HG02610 (cell line): ENCODE results near the gene CD28.
A peak's percentile ranks its signal among the peaks of the same experiment; 100 is the strongest.

ENCODE experiments used
- ATAC-seq: cut with Tn5 transposase; IDR thresholded peaks from one replicate; pipeline ENCODE4 v1.9.1; 2021; ENCODE audit warnings: mild to moderate bottlenecking, moderate library complexity; ENCODE audit not compliant: unreplicated experiment

The CD28 gene

DNA sequence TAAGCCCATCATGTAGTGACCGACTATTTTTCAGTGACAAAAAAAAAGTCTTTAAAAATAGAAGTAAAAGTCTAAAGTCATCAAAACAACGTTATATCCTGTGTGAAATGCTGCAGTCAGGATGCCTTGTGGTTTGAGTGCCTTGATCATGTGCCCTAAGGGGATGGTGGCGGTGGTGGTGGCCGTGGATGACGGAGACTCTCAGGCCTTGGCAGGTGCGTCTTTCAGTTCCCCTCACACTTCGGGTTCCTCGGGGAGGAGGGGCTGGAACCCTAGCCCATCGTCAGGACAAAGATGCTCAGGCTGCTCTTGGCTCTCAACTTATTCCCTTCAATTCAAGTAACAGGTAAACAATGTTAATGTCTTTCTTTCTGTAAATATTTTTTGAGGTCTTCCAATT lies at the start of gene CD28:
Gene CD28, plus strand, starts transcription at position 237 of the 400 bp plus-strand sequence. Its CDS starts 58 bp downstream, at position 295.
- ATAC-seq, result peak; percentile 99

DNA sequence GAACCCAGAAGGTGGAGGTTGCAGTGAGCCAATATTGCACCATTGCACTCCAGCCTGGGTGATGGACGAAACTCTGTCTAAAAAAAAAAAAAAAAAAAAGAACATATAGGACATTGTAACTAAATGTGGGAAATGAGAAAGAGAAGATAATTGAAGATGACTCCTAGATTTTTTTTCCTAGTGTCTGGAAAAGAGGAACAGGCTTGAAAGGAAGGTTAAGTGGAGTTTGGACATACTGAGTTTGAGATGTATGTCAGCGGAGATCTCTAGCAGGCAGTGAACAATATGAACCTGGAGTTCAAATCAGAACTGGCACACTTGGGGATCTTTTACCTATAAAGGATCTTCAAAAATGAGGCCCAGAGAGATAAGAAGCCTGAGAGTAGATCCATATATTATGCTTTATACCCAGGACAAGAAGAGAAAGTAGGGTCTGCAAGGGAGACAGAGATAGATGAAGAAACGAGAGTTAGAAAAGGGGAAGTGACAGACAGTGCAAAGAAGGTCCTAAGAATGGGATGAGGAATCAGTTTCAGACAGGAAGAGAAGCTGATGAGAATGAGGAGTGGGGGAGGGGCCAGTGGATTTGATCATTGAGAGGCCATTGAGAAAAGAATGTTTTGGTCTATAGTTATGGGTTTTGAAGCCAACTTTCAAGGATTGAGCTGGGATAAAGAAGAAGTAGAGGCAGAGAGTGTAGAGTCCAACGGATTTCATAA lies 46.9 kb upstream of the CD28 start:
- peak; percentile 68 for ATAC-seq

DNA sequence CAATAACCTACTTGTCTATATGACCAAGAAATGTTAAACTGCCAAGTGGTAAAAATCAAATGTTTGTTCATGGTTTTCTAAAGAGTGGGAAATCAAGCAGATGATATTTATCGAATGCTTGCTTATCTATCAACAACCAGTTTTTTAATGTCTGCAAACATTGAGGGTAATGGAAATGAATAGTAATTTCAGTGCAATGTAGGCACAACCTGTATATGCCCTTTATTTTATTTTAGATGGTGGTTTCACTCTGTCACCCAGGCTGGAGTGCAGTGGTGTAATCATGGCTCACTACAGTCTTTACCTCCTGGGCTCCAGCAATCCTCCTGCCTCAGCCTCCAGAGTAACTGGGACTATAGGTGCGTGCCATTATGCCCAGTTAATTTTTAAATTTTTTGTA lies 46.0 kb upstream of the CD28 start:
- no peak for ATAC-seq

DNA sequence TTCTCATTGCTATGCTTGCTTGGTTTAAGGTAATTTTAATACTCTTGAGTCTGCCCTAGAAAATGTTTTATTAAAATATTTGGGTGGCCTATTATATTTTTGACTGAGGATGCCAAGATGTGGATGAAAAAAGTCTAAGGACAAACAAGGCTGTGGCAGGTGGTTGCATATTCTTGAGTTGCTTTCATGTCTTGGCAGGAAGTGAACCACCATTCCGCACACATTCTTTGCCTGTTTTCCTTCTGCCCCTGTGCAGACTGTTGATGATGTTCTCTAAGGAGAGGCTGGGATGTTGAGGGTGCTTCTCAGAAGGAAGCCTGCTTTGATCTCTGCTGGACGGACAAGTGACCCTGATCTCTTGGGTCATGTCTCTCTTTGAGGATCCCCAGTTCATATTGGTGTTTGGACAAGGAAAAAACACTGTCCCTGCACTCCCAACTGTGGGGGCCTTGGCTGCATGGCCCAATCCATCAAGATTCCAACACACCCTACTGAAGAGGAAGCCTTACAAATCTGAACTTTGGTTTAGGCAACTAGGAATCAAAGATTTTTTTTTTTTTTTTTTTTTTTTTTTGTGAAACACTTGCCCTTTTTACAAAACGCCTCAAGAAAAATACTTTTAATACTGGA lies 45.0 kb upstream of the CD28 start:
- ATAC-seq, result no peak

DNA sequence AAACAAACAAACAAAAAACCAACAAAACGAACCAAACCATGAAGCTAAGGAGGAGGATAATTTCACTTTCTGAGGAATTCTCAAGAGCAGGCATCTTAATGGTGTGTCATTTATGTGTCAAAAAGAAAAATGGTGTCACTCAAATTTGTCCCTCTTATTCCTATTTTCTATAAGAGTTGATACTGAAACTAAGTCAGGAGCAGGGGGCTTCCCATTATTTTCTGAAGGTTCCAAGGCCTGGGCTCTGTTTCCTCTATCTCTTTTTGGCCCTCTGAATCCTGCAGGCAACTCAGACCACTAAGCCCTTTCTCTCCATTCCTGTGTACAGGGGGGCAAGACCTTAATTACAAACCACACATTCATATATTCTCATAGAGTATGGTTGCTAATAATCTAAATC lies 44.0 kb upstream of the CD28 start:
- no peak for ATAC-seq

DNA sequence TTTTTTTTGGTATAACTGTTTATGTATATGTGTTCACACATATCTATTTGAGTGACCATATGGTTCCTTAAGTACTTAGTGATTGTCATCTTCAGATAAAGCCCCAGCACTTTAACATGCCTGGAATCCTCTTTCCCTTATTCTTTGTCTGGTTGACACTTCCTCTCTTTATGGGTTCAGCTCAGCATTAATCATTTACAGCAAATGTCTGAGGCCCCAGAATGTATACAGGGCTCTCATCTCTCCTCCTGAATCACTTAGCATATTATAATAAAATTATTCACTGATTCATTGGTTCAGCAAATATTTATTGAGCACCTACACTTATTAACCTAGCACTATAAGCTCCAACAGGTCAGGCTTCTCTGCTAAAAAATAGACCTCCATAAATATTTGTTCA lies 43.5 kb upstream of the CD28 start:
- ATAC-seq, result no peak

DNA sequence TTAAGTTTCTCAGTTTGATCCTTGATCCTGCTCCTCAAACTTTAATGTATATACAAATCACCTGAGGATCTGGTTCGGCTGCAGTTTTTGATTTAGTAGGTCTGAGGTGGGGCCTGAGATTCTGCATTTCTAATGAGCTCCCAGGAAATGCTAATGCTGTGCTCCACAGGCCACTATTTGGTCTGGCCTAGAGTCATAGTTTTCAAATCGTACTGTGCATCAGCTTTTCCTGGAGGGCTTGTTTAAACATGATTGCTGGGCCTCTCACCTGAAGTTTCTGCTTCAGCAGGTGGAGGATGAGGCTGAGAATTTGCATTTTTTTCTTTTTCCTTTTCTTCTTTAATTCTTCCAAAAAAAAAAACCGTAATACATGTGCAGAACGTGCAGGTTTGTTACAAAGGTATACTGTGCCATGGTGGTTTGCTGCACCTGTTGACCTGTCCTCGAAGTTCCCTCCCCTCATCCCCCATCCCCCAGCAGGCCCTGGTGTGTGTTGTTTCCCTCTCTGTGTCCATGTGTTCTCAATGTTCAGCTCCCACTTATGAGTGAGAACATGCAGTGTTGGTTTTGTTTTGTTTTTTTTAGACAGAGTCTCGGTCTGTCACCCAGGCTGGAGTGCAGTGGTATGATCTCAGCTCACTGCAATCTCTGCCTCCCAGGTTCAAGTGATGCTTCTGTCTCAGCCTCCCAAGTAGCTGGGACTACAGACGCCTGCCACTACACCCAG lies 42.2 kb upstream of the CD28 start:
- no peak for ATAC-seq

DNA sequence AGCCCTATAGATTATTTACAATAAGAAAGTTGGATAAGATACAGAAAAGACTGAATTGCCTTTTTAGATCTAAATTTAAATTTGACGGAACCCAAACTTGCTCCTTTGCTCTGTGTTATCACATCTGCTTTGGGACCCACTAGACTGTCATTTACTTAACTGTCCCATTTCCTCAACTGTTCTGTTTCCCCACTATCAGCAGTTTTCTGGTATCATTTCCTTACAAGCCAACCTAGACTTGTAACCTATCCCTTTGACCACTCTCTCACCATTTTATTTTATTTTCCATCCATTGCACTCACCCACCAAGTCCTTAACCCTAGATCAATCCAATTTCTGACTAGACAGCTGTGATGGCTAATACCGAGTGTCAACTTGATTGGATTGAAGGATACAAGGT lies 38.6 kb upstream of the CD28 start:
- no peak for ATAC-seq

DNA sequence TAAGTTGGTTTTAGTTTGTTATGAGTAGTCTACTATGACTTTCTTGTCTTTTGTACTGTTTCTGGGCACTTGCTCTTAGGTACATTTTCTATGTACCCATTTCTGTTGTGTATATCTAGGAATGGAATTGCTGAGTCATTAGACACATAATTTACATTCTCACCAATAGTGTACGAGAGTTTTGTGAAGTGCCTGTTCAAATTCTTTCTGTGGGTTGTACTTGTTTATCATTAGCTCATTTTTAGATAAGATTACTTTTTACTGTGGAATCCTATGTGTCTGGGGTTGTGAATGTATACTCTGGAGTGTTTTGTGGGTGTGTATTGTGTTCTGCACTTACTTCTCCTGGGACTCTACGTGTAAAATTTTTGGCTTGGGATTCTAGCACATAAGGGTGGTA lies 36.6 kb upstream of the CD28 start:
- ATAC-seq, result no peak

DNA sequence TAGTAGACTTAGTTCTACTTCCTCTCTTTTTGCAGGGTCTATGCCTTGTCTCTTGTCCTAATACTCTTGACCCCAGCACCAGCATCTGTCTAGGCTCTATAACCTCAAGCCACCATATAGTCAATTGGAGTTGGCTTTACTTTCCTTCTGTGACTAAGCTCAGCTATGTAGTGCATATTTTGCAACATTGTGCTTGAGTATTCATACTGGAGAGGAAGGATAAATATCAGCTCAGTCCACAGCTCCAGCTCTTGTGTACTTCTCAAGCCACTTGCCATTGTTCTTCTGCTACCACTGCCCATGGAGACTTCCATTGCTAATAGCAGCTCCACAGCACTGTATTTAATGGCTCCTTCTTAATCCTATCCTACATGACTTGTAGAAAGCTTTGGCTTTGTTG lies 35.5 kb upstream of the CD28 start:
- ATAC-seq, result no peak

DNA sequence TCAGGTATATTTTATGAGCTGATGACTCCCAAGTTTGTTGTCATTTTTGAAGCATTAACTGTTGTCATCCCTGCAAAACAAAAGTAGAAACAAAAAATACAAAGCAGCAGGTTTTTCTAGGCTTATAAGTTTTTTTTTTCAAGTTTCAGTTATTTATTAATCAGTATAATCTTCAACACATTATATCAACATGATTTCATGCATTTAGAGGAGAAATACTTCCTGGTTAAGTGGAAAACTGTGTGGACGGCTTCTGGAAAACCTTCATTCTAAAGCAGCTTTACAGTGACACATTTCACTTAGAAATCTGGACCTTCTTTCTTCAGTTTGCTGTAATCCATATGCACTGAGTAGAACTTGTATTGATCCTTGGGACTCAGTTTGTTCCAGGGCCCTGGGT lies 34.6 kb upstream of the CD28 start:
- no peak for ATAC-seq

DNA sequence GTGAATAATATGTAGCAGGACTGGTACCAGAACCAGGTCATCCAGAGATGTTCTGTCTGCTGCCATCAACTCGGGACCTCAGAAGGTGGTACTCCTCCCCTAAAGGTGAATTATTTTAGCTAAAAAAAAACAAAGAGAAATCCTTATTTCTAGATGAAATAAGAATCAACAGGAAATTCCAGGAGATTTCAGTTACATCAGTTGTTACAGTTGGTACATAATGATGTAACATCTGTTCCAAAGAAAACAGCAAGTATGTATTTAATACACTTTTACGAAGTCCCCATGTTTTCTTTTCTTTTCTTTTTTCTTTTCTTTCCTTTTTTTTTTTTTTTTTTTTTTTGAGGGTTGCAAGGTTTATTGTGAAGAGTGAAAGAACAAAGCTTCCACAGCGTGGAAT lies 33.6 kb upstream of the CD28 start:
- ATAC-seq, result no peak

DNA sequence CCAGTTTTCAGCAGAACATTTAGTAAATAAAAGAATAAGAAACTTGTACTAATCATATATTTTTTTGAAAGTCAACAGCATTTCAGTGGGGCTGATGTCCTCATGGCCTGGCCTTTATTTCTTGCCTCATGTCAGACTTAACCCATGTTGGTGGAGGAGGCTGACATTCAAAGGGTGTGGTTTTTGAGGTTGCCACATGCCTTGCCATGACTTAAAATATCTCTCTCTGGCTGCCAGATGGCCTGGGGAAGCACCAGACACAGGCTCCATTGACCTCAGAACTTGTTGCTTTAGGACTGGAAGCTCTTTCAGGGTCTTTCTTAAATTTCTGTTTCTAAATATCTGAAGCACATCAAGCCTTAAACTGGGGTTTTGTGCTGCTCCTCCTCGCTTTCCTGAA lies 32.5 kb upstream of the CD28 start:
- ATAC-seq, result peak; percentile 99

DNA sequence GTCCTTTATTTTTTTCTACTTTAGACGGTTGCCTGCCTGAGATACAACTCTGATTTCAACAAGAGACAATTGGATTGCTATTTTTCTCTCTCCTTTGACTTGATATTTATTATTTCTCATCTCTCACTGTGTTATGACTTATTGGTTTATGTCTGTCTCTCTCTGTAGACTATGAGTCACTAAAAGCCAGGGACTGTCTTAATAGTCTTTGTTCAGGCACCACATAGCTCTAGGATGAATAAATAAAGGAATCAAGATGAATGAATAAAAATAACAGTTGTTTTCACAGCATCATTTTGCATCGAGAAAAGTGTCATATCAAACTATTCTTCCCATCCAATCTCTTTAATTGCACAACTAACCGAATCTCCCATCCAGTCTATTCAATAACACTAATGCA lies 31.4 kb upstream of the CD28 start:
- no peak for ATAC-seq

DNA sequence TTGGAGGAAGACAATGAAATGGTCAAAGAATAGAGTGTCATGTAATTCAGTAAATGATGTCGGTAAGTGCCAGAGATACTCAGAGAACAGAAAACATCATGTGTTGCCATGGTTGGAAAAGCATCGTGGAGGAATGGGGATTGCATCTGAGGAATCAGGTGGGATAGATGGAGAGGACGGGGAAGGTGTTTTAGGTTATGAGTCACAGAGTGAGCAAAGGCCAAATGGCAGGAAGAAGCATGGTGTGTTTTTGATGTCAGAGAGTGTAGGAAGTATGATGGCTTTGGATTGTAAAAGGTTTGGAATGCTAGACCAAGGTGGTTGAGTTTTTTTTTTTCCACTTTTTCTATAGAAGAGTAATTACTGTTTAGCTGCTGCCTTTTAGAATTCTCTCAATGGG lies 27.5 kb upstream of the CD28 start:
- ATAC-seq, result no peak

DNA sequence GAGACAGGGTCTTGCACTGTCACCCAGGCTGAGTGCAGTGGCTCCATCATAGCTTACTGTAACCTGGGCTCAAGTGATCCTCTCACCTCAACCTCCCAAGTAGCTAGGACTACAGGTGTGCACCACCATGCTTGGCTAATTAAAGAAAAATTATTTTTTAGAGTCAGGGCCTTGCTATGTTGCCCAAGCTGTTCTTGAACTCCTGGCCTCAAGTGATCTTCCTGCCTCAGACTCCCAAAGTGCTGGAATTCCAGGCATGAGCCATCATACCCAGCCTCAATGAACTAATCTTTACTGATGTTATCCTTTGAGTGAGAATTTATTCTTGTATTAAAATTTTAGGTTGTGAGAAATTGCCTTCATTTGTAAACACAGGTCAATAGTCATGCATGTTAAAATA lies 27.0 kb upstream of the CD28 start:
- no peak for ATAC-seq

DNA sequence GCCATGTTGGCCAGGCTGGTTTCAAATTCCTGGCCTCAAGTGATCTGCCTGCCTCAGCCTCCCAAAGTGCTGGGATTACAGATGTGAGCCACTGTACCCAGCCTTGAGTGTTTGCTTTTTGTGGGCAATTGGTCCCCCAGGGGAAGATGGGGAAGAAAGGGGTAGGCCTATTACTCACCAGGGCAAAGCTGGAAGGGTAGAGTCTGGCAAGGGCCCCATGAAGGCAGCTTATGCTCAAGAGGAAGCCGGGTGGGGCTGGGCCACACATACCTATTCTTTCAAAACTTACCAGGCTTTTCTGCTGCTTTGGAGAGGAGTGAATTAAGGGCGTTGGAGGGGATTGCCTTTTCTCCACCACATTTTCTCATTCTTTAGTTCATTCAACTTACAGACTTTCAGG lies 24.5 kb upstream of the CD28 start:
- ATAC-seq, result no peak

DNA sequence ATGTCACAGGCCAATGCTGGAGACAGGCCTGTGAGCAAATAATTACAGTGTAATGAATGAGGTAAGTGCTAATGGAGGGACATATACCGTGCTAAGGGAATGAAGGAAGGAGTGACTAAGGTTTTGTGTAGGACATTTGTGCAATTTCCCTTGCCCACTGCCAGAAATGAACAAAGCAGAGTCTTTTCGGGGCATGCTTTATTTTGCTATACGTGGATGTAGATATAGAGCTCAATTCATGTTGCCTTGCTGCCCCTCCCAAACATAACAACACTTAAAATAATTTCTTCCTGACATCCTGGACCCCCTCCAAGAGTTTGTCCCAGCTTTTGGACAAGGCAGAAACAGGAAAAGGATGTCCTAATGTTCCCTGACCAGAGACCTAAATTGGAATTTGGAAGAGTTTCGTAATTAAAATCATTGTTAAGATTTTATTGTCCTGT lies 23.7 kb upstream of the CD28 start:
- ATAC-seq, result no peak

DNA sequence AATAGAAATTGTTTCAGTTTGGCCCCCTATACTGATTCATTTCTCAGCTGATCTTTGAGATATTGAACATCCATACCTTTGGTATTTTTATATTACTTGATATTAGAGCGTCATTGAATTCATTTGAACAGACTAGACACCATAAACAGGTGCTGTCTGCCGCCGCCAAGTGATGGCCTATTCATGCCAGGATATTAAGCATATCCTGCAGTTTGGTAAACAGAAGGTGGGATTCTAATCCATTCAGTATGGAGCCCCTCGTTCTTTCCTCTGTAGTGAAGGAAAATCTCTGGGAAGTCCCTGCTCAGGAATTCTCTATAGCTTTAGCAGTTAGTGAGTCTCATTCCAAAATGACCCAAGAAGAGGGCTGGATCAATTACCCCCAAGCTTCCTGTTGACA lies 23.0 kb upstream of the CD28 start:
- no peak for ATAC-seq

DNA sequence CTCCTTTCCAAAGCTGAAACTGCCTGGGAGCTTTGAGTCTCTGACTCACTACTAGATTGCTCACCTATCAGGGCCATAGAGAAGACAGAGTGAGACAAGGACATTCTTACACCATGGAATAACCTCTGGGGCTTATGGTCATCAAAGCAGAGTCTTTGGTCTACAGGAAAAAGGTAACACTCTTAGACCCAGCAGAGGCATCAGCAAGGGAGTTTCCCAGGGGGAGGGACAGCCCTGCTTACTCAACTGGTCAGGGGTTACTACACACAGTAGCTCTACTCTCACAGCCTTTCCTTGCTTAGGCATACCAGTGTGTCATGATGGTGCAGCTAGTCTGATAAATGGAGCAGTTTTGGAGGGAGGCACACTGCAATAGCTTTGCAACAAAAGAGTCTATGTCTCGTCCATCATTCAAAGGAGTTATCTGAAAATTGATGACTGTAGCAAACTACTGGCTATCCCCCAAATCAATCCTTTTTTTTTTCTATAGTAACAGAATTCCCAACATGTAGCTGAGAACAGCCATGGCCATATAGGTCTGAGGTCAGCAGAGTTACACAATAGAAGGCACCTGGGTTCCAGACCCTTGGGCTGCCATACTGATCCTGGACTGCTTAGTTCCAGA lies 22.4 kb upstream of the CD28 start:
- peak; percentile 95 for ATAC-seq

DNA sequence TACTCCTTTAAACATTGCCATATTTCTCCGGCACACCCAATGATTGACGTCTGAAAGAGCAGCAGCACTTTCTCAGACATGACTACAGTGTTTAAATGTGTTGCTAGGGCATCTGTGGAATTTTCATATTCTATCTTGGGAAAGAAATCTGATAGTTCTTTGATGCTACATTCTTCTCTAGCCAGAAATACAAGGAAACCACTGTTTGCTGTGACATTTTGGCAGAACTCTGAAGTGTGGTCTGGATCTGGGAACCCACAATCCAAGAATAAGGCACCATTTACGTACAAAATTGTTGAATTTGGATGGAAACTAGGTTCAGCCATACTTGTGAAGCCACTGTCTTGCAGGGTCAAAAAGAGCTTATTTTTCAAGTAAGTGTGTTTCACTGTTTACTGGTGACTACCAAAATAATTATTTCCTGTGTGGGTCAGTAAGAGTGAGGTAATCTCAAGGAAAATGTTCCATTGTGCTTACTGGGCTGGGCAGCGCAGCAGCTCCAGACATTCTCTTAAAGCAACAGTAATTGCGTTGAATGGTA lies 21.3 kb upstream of the CD28 start:
- no peak for ATAC-seq
